T-helper 17 cell (primary cell): ENCODE data around the gene STPG1. TPM values are rescaled to one million over a fixed set of nuclear protein-coding genes. Genes with fewer than 3 reads are reported as not detected.
A peak's percentile ranks its signal among the peaks of the same experiment; 100 is the strongest.

Source experiments
- ATAC-seq: fragments of 150-1000 bp; cut with Tn5 transposase; 2 replicates; pipeline ENCODE4 v1.10.0; 2021; ENCODE audit warnings: mild to moderate bottlenecking, moderate library complexity
- DNase-seq, 3 donors: peaks; one replicate each; pipeline versions ENCODE4 v3.0.0 to v3.0.0-alpha.2; 2020 to 2021
- H3K9me3 ChIP-seq: one replicate; pipeline ENCODE4 v1.7.0; 2013; ENCODE audit warnings: low read length, mild to moderate bottlenecking; ENCODE audit not compliant: control insufficient read depth, poor library complexity, severe bottlenecking
- H3K27ac Mint-ChIP-seq: one replicate; pipeline ENCODE4 v1.8.0; 2022; ENCODE audit warnings: mild to moderate bottlenecking, moderate library complexity, mixed read lengths
- H3K27me3 Mint-ChIP-seq: one replicate; pipeline ENCODE4 v1.8.0; 2022; ENCODE audit warnings: mixed read lengths
- H3K36me3 Mint-ChIP-seq: one replicate; pipeline ENCODE4 v1.8.0; 2022; ENCODE audit warnings: low read depth, mixed read lengths
- H3K4me1 Mint-ChIP-seq: one replicate; pipeline ENCODE4 v1.8.0; 2022; ENCODE audit warnings: mild to moderate bottlenecking, mixed read lengths
- H3K4me3 Mint-ChIP-seq: one replicate; pipeline ENCODE4 v1.8.0; 2022; ENCODE audit warnings: mild to moderate bottlenecking, moderate library complexity, mixed read lengths
- total RNA-seq, 4 donors: library from RNA in 2 of 4; stranded (reverse) in 2 of 4; gene quantifications; one replicate each; pipeline ENCODE4 v1.2.3 and lab custom pipeline; 2022 to 2026

The STPG1 gene
- total RNA-seq, 2 donors from 2014 or later: 2.5 to 3.6 TPM

DNA sequence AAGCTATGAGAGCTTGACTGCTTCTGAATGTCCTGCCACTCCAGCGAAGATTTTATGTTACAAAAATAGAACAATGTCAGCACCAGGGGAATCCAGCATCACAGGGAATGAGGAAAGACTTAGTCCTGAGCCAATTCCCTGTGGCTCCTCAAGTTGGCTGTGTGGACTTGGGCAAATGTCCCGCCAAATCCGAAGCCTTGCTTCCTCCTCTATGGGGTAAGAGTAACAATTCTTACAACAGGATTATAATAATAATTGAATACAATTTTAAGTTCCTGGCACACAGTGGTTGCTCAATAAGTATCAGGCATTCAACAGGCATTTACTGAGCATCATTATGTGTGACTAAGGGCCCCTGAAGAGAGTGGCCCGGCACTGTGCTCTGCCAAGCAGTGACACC, 44.4 kb downstream of the STPG1 start:
- Mint-ChIP-seq H3K27me3 (no peaks in the 10 kb centered on the region), H3K4me3 (no peak overlapping the region), H3K4me1 (peaks cover 2% of the 10 kb centered on the region), H3K36me3 (no peaks in the 10 kb centered on the region), H3K27ac (no peak overlapping the region)
- DNase-seq: no peak
- no peak for ATAC-seq
- H3K9me3 ChIP-seq: no peaks in the 10 kb centered on the region

DNA sequence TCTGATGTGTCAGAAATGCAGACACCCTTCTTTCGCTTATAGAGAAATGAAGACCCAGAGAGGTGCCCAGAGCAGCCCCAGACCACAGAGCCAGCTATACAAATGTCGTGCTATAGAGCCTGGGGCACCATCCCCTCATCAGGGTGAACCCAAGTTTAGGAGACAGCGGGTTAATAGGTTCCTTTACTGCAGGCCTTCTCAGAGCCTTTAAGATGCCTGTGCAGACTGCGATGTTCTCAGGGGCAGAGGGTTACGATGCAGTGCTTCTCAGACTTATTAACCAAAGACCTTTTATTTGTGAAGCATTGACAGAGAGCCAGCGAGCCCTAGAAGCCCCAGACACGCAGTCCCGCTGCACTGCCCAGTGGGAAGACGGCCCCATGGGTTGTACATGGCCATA, 46.9 kb downstream of the STPG1 start:
- Mint-ChIP-seq H3K27me3 (no peaks in the 10 kb centered on the region), H3K36me3 (no peaks in the 10 kb centered on the region), H3K4me1 (no peaks in the 10 kb centered on the region), H3K4me3 (no peak overlapping the region), H3K27ac (no peak overlapping the region)
- ATAC-seq (no peak), DNase-seq (no peak)
- no peaks in the 10 kb centered on the region for H3K9me3 ChIP-seq

- Mint-ChIP-seq H3K4me3 (no peak overlapping the region), H3K27ac (no peak overlapping the region), H3K27me3 (no peaks in the 10 kb centered on the region), H3K4me1 (no peaks in the 10 kb centered on the region), H3K36me3 (no peaks in the 10 kb centered on the region)
- no peak for DNase-seq
- peak; percentile 21 for ATAC-seq
- no peaks in the 10 kb centered on the region for H3K9me3 ChIP-seq
Observed at GRCh38 chr1:24364975-24365678, 48.5 kb downstream of the STPG1 start.

DNA sequence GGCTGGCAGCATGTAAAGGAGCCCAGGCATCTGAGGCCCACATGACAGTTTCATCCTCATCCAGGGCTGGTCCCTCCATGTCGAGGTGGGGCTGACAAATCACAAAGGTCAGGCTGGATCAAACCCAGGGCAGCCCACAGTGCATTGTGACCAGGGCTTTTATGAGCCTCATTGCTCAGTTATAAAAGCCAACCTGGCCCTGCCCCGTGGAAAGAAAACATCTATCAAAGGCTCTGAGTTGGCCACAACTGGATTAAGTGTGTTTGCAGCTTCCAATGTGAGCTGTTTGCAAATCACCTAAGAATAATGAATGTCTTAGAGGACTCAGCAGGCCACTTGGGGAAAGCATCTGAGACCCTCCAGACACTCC, 49.0 kb downstream of the STPG1 start:
- Mint-ChIP-seq H3K4me3 (no peak overlapping the region), H3K27ac (no peak overlapping the region), H3K36me3 (no peaks in the 10 kb centered on the region)

GRCh38 chr1:24363994-24364393, 49.6 kb downstream of the STPG1 start:
- no peak for ATAC-seq
- no peaks in the 10 kb centered on the region for H3K36me3 Mint-ChIP-seq
- H3K4me1 Mint-ChIP-seq: no peaks in the 10 kb centered on the region
- H3K27me3 Mint-ChIP-seq: no peaks in the 10 kb centered on the region
- no peaks in the 10 kb centered on the region for H3K9me3 ChIP-seq
- no peak overlapping the region for H3K27ac Mint-ChIP-seq
- H3K4me3 Mint-ChIP-seq: no peak overlapping the region
- DNase-seq: no peak

More for the DNA sequence above, 49.0 kb downstream of the STPG1 start:
- no peaks in the 10 kb centered on the region for H3K9me3 ChIP-seq
- DNase-seq (no peak), ATAC-seq (no peak)
- Mint-ChIP-seq H3K4me1 (no peaks in the 10 kb centered on the region), H3K27me3 (no peaks in the 10 kb centered on the region)

- no peak for ATAC-seq
- Mint-ChIP-seq H3K4me1 (no peaks in the 10 kb centered on the region), H3K4me3 (no peak overlapping the region), H3K27me3 (no peaks in the 10 kb centered on the region), H3K27ac (no peak overlapping the region), H3K36me3 (no peaks in the 10 kb centered on the region)
- DNase-seq: no peak
- H3K9me3 ChIP-seq: no peaks in the 10 kb centered on the region
Observed at GRCh38 chr1:24362982-24363614, 50.5 kb downstream of the STPG1 start.

- ATAC-seq: no peak
- DNase-seq: no peak
- Mint-ChIP-seq H3K4me3 (no peak overlapping the region), H3K27me3 (no peaks in the 10 kb centered on the region), H3K4me1 (no peaks in the 10 kb centered on the region), H3K27ac (no peak overlapping the region), H3K36me3 (peaks cover 6% of the 10 kb centered on the region)
- H3K9me3 ChIP-seq: no peaks in the 10 kb centered on the region
Observed at GRCh38 chr1:24362396-24362795, 51.2 kb downstream of the STPG1 start.

- ATAC-seq (no peak), DNase-seq (no peak)
- no peak overlapping the region for H3K4me3 Mint-ChIP-seq
- peaks cover 6% of the 10 kb centered on the region for H3K36me3 Mint-ChIP-seq
- H3K27me3 Mint-ChIP-seq: no peaks in the 10 kb centered on the region
- H3K27ac Mint-ChIP-seq: no peak overlapping the region
- H3K4me1 Mint-ChIP-seq: no peaks in the 10 kb centered on the region
- H3K9me3 ChIP-seq: no peaks in the 10 kb centered on the region
Observed at GRCh38 chr1:24361811-24362210, 51.8 kb downstream of the STPG1 start.

DNA sequence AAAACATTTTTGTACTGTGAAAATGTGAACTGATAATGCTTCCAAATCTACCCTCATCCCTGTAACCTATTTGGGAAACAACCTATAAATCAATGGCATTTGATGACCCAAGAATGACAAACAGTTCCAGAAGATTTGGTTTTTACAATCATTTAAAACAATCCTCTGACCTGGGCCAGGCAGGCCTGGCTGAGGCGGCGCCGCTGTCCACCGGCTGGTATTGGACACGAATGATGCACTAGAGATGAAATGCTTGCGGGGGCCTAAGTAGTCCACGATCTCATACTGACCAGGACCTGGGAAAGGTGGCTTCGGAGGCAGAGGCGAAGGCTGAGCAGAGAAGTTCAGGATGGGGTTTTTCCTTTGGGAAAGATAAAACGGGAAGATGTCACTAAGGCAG, 52.9 kb downstream of the STPG1 start:
- Mint-ChIP-seq H3K27me3 (no peaks in the 10 kb centered on the region), H3K36me3 (peaks cover 6% of the 10 kb centered on the region), H3K4me3 (no peak overlapping the region), H3K27ac (no peak overlapping the region), H3K4me1 (no peaks in the 10 kb centered on the region)
- DNase-seq: no peak
- no peak for ATAC-seq
- no peaks in the 10 kb centered on the region for H3K9me3 ChIP-seq

GRCh38 chr1:24357038-24357437, 56.5 kb downstream of the STPG1 start:
- H3K9me3 ChIP-seq: no peaks in the 10 kb centered on the region
- Mint-ChIP-seq H3K27me3 (no peaks in the 10 kb centered on the region), H3K4me1 (no peaks in the 10 kb centered on the region), H3K27ac (no peak overlapping the region), H3K36me3 (peaks cover 6% of the 10 kb centered on the region), H3K4me3 (no peak overlapping the region)
- ATAC-seq (no peak), DNase-seq (no peak)

GRCh38 chr1:24355466-24355865, 58.1 kb downstream of the STPG1 start:
- Mint-ChIP-seq H3K4me3 (no peak overlapping the region), H3K36me3 (peaks cover 6% of the 10 kb centered on the region), H3K4me1 (peaks cover 5% of the 10 kb centered on the region), H3K27me3 (no peaks in the 10 kb centered on the region), H3K27ac (no peak overlapping the region)
- DNase-seq (no peak), ATAC-seq (no peak)
- no peaks in the 10 kb centered on the region for H3K9me3 ChIP-seq

DNA sequence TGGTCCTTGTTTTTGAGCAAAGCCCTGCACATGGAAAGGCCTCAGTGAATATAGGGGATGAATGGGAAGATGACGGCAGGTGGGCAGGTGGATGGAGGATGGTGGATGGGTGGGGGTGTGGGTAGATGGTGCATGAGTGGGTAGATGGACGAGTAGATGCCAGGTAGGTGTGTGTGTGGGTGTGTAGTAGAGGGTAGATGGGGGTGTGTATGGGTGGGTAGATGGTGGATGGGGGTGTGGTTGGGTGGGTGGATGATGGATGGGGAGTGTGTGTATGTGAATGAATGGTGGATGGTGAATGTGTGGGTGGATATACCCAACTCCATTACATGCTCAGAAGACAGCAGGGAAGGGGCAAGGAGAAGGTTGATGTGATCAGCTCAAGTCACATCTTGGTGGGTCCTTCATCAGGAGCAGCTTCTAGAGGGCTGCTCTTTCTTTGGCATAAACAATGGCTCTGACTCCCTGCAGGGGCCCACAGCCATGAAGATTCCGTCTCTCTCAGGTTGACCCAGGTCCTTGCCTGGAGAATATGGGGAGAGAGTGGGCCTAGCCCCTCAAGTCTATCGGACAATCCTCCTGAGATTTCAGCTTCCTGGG, 60.2 kb downstream of the STPG1 start:
- peaks cover 5% of the 10 kb centered on the region for H3K27me3 Mint-ChIP-seq
- H3K36me3 Mint-ChIP-seq: peaks cover 6% of the 10 kb centered on the region
- H3K9me3 ChIP-seq: no peaks in the 10 kb centered on the region
- no peak for DNase-seq
- ATAC-seq: no peak
- H3K27ac Mint-ChIP-seq: no peak overlapping the region
- peaks cover 7% of the 10 kb centered on the region for H3K4me1 Mint-ChIP-seq
- no peak overlapping the region for H3K4me3 Mint-ChIP-seq

GRCh38 chr1:24351918-24352627, 61.5 kb downstream of the STPG1 start:
- ATAC-seq (no peak), DNase-seq (no peak)
- Mint-ChIP-seq H3K4me1 (peaks cover 7% of the 10 kb centered on the region), H3K27ac (no peak overlapping the region), H3K36me3 (no peaks in the 10 kb centered on the region), H3K27me3 (peaks cover 7% of the 10 kb centered on the region), H3K4me3 (no peak overlapping the region)
- no peaks in the 10 kb centered on the region for H3K9me3 ChIP-seq
